COR-L47 (cell line): Measurements from ENCODE around the gene ZNF692.
"Not testable (repeated sequence)": the region's sequence is repeated elsewhere in the genome, so short reads cannot be mapped to it uniquely, and the experiment has no call there.

Experiments used
- DNase-seq: peaks from one replicate; lab custom pipeline; 2025; lab: John Stamatoyannopoulos, UW

ZNF692 gene

GRCh38 chr1:248807067-248807737, 51.7 kb downstream of the ZNF692 start:
- peak; percentile 41 for DNase-seq

- DNase-seq: no peak
Observed at GRCh38 chr1:248805876-248806275, 53.0 kb downstream of the ZNF692 start.

DNA sequence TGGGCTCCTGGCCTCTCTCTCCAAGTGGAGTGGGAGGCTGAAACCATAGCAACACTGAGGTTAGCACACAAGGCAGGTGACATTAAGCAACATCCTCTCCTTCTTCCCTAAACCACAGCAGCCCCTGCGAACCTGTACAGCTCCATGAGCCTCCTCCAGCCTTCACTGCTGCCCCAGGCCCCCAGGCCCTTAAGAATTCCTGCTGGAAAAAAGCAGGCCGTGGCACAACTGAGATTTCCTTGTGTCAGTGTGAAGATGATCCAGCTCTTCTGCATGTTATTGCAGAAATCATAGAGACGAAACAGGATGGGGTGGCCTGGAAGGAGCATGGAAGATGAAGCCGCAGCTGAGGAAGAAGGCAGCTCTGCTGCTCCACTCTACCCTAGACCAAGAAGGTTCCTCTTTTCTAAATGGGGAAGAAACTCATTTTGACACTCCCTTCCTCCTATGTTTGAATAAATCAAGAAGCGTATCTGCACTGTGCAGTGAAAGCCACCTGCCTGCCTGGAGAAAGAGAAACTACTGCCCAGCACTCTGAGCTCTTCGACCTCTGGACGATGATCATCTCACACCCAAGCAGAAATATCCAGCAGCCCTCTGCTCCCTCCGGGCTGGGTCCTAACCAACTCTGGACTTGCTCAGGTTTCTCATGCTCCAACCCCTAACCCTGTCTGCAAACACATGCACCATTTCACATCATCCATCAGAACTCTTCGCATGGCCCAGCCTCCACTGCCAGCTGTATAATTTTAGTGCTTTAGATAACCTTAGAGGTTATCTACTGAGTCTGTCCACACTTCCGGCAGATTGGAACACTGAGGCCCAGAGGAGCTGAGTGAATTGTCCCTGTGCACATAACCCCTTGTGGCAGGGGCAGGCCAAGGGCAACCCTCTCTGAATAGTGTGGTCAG, 53.9 kb downstream of the ZNF692 start:
- no peak for DNase-seq

DNA sequence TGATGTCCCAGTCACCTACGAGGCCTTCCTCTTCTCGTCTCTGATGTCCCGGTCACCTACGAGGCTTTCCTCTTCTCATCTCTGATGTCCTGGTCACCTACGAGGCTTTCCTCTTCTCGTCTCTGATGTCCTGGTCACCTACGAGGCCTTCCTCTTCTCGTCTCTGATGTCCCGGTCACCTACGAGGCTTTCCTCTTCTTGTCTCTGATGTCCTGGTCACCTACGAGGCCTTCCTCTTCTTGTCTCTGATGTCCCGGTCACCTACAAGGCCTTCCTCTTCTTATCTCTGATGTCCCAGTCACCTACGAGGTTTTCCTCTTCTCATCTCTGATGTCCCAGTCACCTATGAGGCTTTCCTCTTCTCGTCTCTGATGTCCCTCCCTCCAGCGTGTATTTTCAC, 55.4 kb downstream of the ZNF692 start:
- not testable (repeated sequence) for DNase-seq

DNA sequence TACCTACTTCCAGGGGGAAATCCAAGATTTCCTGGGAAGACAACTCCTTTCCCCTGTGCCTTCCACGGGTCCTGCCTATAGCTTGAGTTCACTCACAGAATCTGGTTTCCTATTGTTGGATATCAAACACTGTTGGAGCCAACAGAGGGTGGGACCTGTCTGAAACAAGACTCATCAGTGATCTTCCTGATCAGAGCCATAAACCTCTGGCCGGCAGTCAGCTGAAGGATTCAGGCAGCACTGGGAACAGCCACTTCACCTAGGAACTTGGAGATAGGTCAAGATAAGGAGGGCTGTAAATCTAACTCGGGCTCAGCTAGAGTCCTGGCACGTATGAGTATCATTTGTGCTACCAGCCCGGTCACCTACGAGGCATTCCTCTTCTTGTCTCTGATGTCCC, 56.4 kb downstream of the ZNF692 start:
- no peak for DNase-seq

GRCh38 chr1:248800459-248800858, 58.4 kb downstream of the ZNF692 start:
- no peak for DNase-seq
